ENCODE measurements around the gene PRR19. TPM values are rescaled to one million over a fixed set of nuclear protein-coding genes. Genes with fewer than 3 reads are reported as not detected.

The PRR19 gene
- total and polyA plus RNA-seq, 10 donors: 0.33 to 1.2 (median 0.54) TPM; not detected in 2

GRCh38 chr19:42283188-42284065 is 18.5 kb upstream of the PRR19 start:
- TF ChIP-seq CTCF (IDR thresholded peaks at IDR 0.05 in 8 of 11, conservative IDR thresholded peaks at IDR 0.05 in 3 of 11): peak in 6 of 11 experiments; percentile 16 to 45 (median 22)
- TF ChIP-seq POLR2AphosphoS5 (IDR thresholded peaks at IDR 0.05): peak; percentile 80 to 96 (median 91)
- peak in 2 of 3 donors; percentile 70 for TF ChIP-seq POLR2A (IDR thresholded peaks at IDR 0.05)
- intact Hi-C loops (cut with DNase I; ENCODE audit: low total_unique reads): no loop called here

GRCh38 chr19:42284066-42284501 is 17.8 kb upstream of the PRR19 start:
- no peaks in the 10 kb centered on the region for H3K27me3 ChIP-seq (replicated peaks in 1 of 7)
- H3K4me3 ChIP-seq: peak overlapping the region in 6 of 8 donors; percentile 26 to 91 (median 50)
- no peak for TF ChIP-seq POLR2AphosphoS5 (IDR thresholded peaks at IDR 0.05)
- no peaks in the 10 kb centered on the region for H3K9me3 ChIP-seq
- peak overlapping the region; percentile 77 to 99 (median 96) for H3K27ac ChIP-seq
- 0 to 2% (median 0%) methylated on average over 5 to 75 of the region's 76 CpGs for WGBS, 5 donors
- H3K36me3 ChIP-seq: peaks cover 0 to 27% (median 24%) of the 10 kb centered on the region in 6 donors
- peaks cover 41 to 91% (median 69%) of the 10 kb centered on the region in 6 donors for H3K4me1 ChIP-seq
- intact Hi-C loops (cut with DNase I; ENCODE audit: low total_unique reads): no loop called here
- peak; percentile 97 for DNase-seq

More at GRCh38 chr19:42283188-42284065, 18.5 kb upstream of the PRR19 start:
- peak; percentile 98 for DNase-seq
- Histone ChIP-seq H3K9me3 (no peaks in the 10 kb centered on the region), H3K27me3 (replicated peaks in 1 of 7) (no peaks in the 10 kb centered on the region), H3K27ac (peak overlapping the region; percentile 93 to 99 (median 96)), H3K4me1 (peaks cover 48 to 91% (median 76%) of the 10 kb centered on the region in 6 donors), H3K36me3 (peaks cover 0 to 21% (median 17%) of the 10 kb centered on the region in 6 donors), H3K4me3 (peak overlapping the region; percentile 34 to 91 (median 50))
- 0 to 3% (median 1%) methylated on average over 27 to 71 of the region's 74 CpGs for WGBS, 5 donors

- TF ChIP-seq POLR2AphosphoS5 (IDR thresholded peaks at IDR 0.05) (no peak), POLR2A (IDR thresholded peaks at IDR 0.05) (no peak), CTCF (IDR thresholded peaks at IDR 0.05 in 8 of 11, conservative IDR thresholded peaks at IDR 0.05 in 3 of 11) (no peak)
- no peaks in the 10 kb centered on the region for H3K27me3 ChIP-seq (replicated peaks in 1 of 7)
- no peaks in the 10 kb centered on the region for H3K9me3 ChIP-seq
- H3K36me3 ChIP-seq: peaks cover 0 to 34% (median 31%) of the 10 kb centered on the region in 6 donors
- H3K4me1 ChIP-seq: peaks cover 37 to 88% (median 62%) of the 10 kb centered on the region in 6 donors
- 1 to 3% (median 2%) methylated on average over 33 to 41 of the region's 41 CpGs for whole genome bisulfite sequencing, 5 donors
- peak overlapping the region; percentile 64 to 97 (median 82) for H3K27ac ChIP-seq
- H3K4me3 ChIP-seq: peak overlapping the region; percentile 45 to 91 (median 52)
- intact Hi-C loops (cut with DNase I; ENCODE audit: low total_unique reads): loop anchor here (5.0 kb wide), 1 partner anchor 152 kb away; the partner anchor contains the start of gene POU2F2
- peak; percentile 92 for DNase-seq
Observed at GRCh38 chr19:42284591-42285341, 17.2 kb upstream of the PRR19 start.

- peaks cover 0 to 42% (median 39%) of the 10 kb centered on the region in 6 donors for H3K36me3 ChIP-seq
- peak; percentile 85 for DNase-seq
- intact Hi-C loops (cut with DNase I; ENCODE audit: low total_unique reads): loop anchor here (5.0 kb wide), 1 partner anchor 153 kb away; the partner anchor contains the start of gene POU2F2
Observed at GRCh38 chr19:42285541-42285941, 16.4 kb upstream of the PRR19 start.

More at GRCh38 chr19:42285541-42285941, 16.4 kb upstream of the PRR19 start:
- Histone ChIP-seq H3K27me3 (replicated peaks in 1 of 7) (no peaks in the 10 kb centered on the region), H3K4me1 (peaks cover 37 to 84% (median 56%) of the 10 kb centered on the region in 6 donors), H3K27ac (peak overlapping the region; percentile 41 to 97 (median 82)), H3K9me3 (no peaks in the 10 kb centered on the region), H3K4me3 (peak overlapping the region in 5 of 8 donors; percentile 0 to 91 (median 57))
- TF ChIP-seq CTCF (IDR thresholded peaks at IDR 0.05 in 8 of 11, conservative IDR thresholded peaks at IDR 0.05 in 3 of 11): no peak
- no peak for TF ChIP-seq POLR2A (IDR thresholded peaks at IDR 0.05)
- TF ChIP-seq POLR2AphosphoS5 (IDR thresholded peaks at IDR 0.05): no peak
- WGBS, 5 donors: 20 to 33% (median 23%) methylated on average over 5 of the region's 5 CpGs
